ENCODE measurements around the gene EPN1.

Gene EPN1

GRCh38 chr19:55660991-55661390 is 14.0 kb upstream of the EPN1 start:
- DNase-seq (ENCODE audit: low read depth in 2 of 2) = no peak

GRCh38 chr19:55661826-55662225 is 13.2 kb upstream of the EPN1 start:
- DNase-seq (ENCODE audit: low read depth in 2 of 2) = no peak

- DNase-seq (ENCODE audit: low read depth in 2 of 2) = no peak
Measured at GRCh38 chr19:55663846-55664536, 11.0 kb upstream of the EPN1 start.

DNA sequence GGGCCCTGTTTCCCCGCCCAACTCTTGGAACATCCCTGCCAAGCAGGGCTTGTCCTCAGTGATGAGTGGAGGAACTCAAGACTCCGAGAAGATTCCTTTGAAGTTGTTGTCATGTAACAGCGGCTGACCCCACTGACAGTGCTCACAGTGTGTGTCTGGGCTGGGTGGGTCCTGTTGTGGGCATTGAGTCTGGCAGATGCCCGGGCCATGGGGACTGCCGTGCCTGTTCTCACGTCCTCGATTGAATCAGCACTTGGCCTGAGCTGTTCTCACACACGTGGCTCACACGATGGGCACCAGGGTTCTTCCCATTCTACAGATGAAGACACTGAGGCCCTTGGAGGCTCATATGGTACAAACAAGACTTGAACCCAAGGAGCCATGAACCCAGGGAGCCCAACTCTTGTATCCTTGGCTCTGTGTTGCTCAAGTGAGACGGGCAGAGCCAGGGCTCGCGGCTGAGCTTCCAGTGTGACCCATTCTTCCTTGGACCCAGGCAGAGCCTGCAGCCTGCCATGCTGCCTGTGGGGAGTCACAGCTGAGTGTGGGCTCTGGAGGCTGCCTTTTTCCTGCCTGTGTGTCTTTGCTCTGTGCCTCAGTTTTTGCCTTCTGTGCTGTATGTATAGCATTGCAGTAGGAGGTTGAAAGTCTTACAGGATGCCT is 8.6 kb upstream of the EPN1 start:
- DNase-seq (ENCODE audit: low read depth in 2 of 2) = no peak

DNA sequence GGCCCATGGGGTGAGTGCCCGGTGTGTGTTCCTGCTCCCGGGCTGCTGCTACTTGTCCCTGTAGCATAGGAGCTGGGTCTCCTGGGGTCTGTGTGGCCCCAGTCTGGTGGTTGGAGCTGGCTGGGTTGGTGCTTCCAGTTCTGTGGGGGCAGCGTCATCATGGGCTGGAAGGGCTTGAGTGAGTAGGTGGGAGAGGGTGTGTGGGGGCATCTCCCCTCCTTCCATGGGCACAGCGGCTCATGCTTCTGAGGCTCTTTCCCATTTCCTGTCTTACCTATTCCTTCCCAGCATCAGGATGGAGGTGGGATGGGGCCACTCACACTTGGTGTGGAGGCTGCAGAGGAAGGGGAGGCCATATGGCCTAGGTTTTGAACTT is 8.0 kb upstream of the EPN1 start:
- DNase-seq (ENCODE audit: low read depth in 2 of 2) = no peak

DNA sequence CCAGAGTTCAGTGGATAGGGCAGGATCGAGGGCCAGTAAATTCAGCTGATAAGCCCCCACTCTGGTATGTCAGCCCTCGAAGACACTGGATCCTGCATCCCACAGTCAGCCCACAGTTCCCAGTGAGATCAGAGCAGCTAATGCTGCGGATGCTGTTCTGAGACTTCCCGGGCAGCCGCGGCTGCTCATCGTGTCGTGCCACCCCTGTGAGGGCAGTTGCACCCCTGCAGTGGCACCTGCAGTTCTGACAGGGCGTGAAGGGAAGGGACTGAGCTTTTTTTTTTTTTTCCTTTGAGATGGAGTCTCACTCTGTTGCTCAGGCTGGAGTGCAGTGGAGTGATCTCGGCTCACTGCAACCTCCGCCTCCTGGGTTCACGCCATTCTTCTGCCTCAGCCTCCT is 7.5 kb upstream of the EPN1 start:
- no peak for DNase-seq (ENCODE audit: low read depth in 2 of 2)

DNA sequence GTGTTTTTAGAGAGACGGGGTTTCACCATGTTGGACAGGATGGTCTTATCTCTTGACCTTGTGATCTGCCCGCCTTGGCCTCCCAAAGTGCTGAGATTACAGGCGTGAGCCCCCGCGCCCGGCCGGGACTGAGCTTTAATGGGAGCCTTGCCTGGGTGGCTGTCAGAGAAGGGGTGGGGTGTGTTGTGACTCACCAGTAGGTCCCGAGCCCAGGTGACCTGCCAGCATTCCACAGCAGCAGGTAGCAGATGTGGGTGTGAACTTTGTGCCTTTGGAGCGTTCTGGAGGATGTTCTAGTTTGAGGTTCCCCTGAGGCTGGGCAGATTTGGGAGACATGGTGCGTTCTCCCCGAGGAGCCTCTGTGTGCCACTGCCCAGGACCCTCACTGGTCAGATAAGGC is 7.1 kb upstream of the EPN1 start:
- no peak for DNase-seq (ENCODE audit: low read depth in 2 of 2)

DNA sequence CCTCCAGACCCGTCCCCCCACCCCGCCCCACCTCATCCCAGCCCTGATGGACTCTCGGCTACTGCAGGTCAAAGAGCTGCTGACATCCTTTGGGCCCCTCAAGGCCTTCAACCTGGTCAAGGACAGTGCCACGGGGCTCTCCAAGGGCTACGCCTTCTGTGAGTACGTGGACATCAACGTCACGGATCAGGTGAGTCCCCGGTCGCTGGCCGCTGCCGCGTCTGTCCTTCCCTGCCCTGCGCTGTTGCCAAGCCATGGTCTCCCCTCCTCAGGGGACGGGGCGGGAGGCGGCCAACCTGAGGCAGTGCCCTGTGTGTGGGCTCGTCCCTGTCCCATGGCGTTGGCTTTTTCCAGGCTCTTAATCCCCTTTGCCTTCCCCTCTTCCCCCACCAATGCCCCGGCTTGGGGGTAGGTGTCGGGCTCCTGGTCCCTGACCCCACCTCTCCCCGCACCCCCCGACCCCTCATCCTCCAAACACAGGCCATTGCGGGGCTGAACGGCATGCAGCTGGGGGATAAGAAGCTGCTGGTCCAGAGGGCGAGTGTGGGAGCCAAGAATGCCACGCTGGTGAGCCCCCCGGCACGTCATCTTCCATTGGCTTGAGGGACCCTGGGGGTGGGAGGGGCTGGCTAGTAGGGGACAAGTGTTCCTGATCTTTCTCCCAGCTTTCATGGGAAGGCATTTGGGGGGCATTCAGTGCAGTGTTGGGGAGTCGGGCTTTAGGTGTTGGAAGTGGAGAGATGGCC is 6.2 kb upstream of the EPN1 start:
- no peak for DNase-seq (ENCODE audit: low read depth in 2 of 2)

DNA sequence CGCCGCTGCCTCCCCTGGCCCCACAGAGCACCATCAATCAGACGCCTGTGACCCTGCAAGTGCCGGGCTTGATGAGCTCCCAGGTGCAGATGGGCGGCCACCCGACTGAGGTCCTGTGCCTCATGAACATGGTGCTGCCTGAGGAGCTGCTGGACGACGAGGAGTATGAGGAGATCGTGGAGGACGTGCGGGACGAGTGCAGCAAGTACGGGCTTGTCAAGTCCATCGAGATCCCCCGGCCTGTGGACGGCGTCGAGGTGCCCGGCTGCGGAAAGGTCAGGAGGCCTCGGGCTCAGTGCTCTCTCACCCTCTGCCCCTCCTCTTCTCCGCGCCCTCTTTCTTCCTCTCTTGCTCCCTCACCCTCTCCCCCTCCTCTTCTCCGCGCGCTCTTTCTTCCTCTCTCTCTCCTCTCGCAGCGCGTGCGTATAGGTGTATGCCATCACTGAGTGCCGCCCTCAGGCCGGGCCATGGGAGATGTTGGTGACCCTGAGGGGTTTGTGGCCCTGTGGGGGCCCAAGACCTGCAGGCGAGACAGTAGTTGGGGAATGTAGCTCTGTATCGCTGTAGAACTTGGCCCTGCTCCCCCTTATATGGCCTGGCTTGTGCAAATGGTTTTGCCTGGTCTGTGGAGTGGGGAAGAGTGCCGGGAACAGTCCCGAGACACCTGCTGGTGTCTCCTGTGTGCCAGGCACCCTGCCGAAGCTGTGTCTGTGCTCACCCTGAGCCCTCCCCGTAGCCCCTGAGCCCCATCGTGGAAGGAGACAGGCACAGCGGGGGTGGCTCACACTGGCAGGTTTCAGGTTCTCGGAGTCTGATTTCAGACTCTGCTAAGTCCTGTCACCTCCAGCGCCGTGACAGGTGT is 5.4 kb upstream of the EPN1 start:
- DNase-seq (ENCODE audit: low read depth in 2 of 2) = no peak

- no peak for DNase-seq (ENCODE audit: low read depth in 2 of 2)
Measured at GRCh38 chr19:55670280-55671053, 4.6 kb upstream of the EPN1 start.

GRCh38 chr19:55671054-55671378 is 4.0 kb upstream of the EPN1 start:
- DNase-seq (ENCODE audit: low read depth in 2 of 2) = no peak

DNA sequence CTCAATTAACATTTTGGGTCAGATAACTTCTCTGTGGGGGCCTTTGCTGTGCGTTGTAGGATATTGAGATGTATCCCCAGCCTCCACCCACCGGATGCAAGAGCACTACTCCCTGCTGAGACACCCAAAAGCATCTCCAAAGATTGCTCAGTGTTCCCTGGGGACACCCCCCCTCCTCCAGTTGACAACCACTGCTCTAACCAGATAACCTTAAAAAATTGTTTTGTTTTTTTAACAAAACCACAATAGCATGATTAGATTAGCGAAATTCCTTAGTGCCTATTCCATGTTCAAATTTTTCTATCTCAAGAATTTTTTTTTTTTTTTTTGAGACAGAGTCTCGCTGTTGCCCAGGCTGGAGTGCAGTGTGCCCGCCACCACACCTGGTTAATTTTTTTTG is 2.6 kb upstream of the EPN1 start:
- no peak for DNase-seq (ENCODE audit: low read depth in 2 of 2)

GRCh38 chr19:55673465-55673864 is 1.6 kb upstream of the EPN1 start:
- no peak for DNase-seq (ENCODE audit: low read depth in 2 of 2)

DNA sequence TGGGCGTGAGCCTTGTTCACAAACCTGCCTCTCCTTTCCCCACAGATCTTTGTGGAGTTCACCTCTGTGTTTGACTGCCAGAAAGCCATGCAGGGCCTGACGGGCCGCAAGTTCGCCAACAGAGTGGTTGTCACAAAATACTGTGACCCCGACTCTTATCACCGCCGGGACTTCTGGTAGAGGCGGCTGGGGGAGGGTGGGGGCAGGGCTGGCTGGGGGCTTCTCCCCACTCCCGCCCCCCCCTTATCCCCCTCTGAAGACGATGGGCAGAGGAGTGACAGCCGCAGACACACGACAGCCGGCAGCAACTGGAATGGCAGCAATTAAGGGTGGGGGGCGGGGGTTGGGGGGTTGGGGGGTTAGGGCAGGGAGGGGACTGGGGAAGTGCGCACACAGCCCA is 1.1 kb upstream of the EPN1 start:
- DNase-seq (ENCODE audit: low read depth in 2 of 2) = no peak

- DNase-seq (ENCODE audit: low read depth in 2 of 2) = no peak
Measured at GRCh38 chr19:55674459-55674840, 576 bp upstream of the EPN1 start.

GRCh38 chr19:55675661-55676354 is 782 bp downstream of the EPN1 start:
- DNase-seq (ENCODE audit: low read depth in 2 of 2) = no peak

- no peak for DNase-seq (ENCODE audit: low read depth in 2 of 2)
Measured at GRCh38 chr19:55676383-55676782, 1.4 kb downstream of the EPN1 start.

DNA sequence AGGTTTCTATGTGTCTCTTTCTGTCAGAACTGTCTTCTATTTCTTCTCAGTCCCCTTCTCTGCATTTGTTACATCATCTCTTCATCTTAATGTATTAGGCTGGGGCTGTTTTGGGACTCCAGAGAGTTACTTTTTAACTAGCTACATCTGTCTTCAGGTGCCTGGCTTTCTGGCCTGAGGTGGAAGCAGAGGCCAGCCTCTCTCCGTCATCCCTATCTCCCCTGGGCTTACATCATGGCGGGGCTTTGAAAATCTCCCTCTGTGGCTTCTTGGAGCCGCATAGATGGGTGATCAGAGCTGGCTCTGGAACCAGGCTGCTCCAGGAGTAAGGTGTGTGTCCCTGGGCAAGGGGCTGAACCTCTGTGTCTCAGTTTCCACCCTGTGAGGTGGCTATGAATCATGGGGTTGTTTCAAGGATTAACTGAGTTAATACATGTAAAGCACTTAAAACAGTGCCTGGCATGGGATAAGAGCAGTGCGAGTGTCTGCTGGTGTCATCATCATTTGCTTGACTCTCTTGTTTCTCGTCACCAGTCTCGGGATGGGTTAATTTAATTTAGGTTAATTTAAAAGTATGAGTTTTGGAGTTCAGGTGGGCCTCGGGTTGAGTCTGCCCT is 2.0 kb downstream of the EPN1 start:
- no peak for DNase-seq (ENCODE audit: low read depth in 2 of 2)

- no peak for DNase-seq (ENCODE audit: low read depth in 2 of 2)
Measured at GRCh38 chr19:55677572-55678028, 2.6 kb downstream of the EPN1 start.

DNA sequence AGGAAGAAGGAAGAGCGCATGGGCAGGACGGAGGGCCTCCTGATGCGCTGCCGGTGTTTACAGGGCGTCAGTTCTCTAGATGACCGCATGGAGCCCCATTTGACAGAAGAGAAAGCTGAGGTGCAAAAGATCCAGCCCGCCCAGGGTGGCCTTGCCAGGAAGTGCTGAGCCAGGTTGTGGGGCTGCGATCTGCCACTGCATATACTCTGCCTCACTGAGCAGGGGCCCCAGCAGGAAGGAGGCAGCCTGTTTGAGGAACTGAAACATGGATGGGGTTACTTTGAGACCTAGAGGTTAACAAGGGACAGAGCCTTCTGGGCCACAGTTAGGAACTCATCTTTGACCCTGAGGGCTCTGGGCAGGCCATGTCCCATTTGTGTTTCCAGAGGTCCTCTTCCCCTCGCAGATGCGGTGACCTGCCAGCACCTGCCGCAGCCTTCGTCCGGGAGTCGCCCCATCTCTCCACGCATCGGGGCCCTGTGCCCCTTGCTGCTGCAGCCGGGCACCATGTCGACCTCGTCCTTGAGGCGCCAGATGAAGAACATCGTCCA is 3.2 kb downstream of the EPN1 start:
- DNase-seq (ENCODE audit: low read depth in 2 of 2) = no peak

Measured in stimulated activated CD4-positive, alpha-beta T cell treated with anti-CD3 and anti-CD28 coated beads, Interleukin-4, amount 100 ng/mL, for 48 hours (primary cell).